MM.1S (cell line): ENCODE data around the gene GRIK4.

Source experiments
- EZH2 ChIP-seq: fragments of 300-600 bp; sonication (generic); optimal IDR thresholded peaks from 2 replicates; pipeline ENCODE3; 2017; ENCODE audit warnings: low read depth, mild to moderate bottlenecking, antibody characterized with exemption, low read length, mixed read lengths
- TF ChIP-seq, protein P1 (sequence below): fragments of 300-600 bp; sonication (generic); IDR thresholded peaks from 2 replicates; pipeline ENCODE4 v1.5.1; 2016; ENCODE audit warnings: antibody characterized with exemption, low read length, mixed read lengths

- TF ChIP-seq EZH2: no peak
- TF ChIP-seq, protein P1, sequence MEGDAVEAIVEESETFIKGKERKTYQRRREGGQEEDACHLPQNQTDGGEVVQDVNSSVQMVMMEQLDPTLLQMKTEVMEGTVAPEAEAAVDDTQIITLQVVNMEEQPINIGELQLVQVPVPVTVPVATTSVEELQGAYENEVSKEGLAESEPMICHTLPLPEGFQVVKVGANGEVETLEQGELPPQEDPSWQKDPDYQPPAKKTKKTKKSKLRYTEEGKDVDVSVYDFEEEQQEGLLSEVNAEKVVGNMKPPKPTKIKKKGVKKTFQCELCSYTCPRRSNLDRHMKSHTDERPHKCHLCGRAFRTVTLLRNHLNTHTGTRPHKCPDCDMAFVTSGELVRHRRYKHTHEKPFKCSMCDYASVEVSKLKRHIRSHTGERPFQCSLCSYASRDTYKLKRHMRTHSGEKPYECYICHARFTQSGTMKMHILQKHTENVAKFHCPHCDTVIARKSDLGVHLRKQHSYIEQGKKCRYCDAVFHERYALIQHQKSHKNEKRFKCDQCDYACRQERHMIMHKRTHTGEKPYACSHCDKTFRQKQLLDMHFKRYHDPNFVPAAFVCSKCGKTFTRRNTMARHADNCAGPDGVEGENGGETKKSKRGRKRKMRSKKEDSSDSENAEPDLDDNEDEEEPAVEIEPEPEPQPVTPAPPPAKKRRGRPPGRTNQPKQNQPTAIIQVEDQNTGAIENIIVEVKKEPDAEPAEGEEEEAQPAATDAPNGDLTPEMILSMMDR: no peak
These were observed 326.1 kb downstream of the GRIK4 start for GRCh38 chr11:120837696-120838095.
